ENCODE measurements around the gene MYH14. TPM values are rescaled to one million over a fixed set of nuclear protein-coding genes. Genes with fewer than 3 reads are reported as not detected.

Gene MYH14
- total and polyA plus RNA-seq, 9 of the 15 experiments (the other 6 are each of a cell fraction or from before 2014, with no cell fraction given), result 0.04 to 0.86 (median 0.19) TPM; not detected in 2

GRCh38 chr19:50276370-50277063, 73.1 kb downstream of the MYH14 start:
- Histone ChIP-seq H3K27ac (ENCODE audit: extremely low read depth, low read depth, low read length) (no peak overlapping the region), H3K79me2 (ENCODE audit: control insufficient read depth, insufficient read depth, low read length) (no peaks in the 10 kb centered on the region), H3K36me3 (ENCODE audit: control insufficient read depth, insufficient read depth, low read length) (no peaks in the 10 kb centered on the region), H4K20me1 (replicated peaks; ENCODE audit: control insufficient read depth, insufficient read depth, low read length) (no peaks in the 10 kb centered on the region), H3K9ac (ENCODE audit: insufficient read depth in 1 of 2, low read depth in 2 of 2, low read length in 2 of 2) (no peak overlapping the region), H3K27me3 (ENCODE audit: control insufficient read depth in 2 of 2, insufficient read depth in 2 of 2, low read length in 2 of 2) (peaks cover 8 to 36% of the 10 kb centered on the region in 2 experiments; a peak in 4 of 5 replicates), H3K4me1 (replicated peaks in 1 of 2; ENCODE audit: control insufficient read depth in 2 of 2, insufficient read depth in 2 of 2, low read length in 2 of 2) (peaks cover 0 to 26% of the 10 kb centered on the region in 2 experiments; a peak in 2 of 5 replicates), H2AFZ (ENCODE audit: low read depth, low read length) (no peak overlapping the region), H3K4me3 (no peak overlapping the region), H3K9me3 (replicated peaks; ENCODE audit: control insufficient read depth, insufficient read depth, low read depth, low read length) (no peaks in the 10 kb centered on the region), H3K4me2 (ENCODE audit: insufficient read depth, low read length) (no peak overlapping the region), H3K9me1 (ENCODE audit: control insufficient read depth, insufficient read depth, low read length) (peaks cover 2% of the 10 kb centered on the region)
- peak in 2 of 4 experiments; percentile 24 to 30 for DNase-seq (ENCODE audit: extremely low read depth in 1 of 4, low spot score in 3 of 4)
- peak; percentile 80 for ATAC-seq
- no TSS peak for BruUV-seq (replicated peaks)
- in situ Hi-C loops (cut with MboI), result no loop called here
- intact Hi-C loops (cut with micrococcal nuclease), result no loop called here
- WGBS (ENCODE audit: insufficient coverage, low coverage, missing lambda C conversion rate), result 19% methylated on average over 10 of the region's 15 CpGs
- FAIRE-seq, result no peak
- CTCF ChIA-PET (ENCODE audit: low intra/inter-chr PET ratio), result no interaction called here
- no peak for TF ChIP-seq DPF2 (IDR thresholded peaks at IDR 0.05)
- TF ChIP-seq BHLHE40 (IDR thresholded peaks at IDR 0.05; ENCODE audit: low read length), result no peak
- TF ChIP-seq, protein P1, sequence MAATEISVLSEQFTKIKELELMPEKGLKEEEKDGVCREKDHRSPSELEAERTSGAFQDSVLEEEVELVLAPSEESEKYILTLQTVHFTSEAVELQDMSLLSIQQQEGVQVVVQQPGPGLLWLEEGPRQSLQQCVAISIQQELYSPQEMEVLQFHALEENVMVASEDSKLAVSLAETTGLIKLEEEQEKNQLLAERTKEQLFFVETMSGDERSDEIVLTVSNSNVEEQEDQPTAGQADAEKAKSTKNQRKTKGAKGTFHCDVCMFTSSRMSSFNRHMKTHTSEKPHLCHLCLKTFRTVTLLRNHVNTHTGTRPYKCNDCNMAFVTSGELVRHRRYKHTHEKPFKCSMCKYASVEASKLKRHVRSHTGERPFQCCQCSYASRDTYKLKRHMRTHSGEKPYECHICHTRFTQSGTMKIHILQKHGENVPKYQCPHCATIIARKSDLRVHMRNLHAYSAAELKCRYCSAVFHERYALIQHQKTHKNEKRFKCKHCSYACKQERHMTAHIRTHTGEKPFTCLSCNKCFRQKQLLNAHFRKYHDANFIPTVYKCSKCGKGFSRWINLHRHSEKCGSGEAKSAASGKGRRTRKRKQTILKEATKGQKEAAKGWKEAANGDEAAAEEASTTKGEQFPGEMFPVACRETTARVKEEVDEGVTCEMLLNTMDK (IDR thresholded peaks at IDR 0.05; ENCODE audit: borderline replicate concordance, insufficient read depth, low read depth, low read length, poor library complexity, severe bottlenecking), result peak; percentile 15
- no peak for TF ChIP-seq HMBOX1 (IDR thresholded peaks at IDR 0.05)
- TF ChIP-seq, protein P2, sequence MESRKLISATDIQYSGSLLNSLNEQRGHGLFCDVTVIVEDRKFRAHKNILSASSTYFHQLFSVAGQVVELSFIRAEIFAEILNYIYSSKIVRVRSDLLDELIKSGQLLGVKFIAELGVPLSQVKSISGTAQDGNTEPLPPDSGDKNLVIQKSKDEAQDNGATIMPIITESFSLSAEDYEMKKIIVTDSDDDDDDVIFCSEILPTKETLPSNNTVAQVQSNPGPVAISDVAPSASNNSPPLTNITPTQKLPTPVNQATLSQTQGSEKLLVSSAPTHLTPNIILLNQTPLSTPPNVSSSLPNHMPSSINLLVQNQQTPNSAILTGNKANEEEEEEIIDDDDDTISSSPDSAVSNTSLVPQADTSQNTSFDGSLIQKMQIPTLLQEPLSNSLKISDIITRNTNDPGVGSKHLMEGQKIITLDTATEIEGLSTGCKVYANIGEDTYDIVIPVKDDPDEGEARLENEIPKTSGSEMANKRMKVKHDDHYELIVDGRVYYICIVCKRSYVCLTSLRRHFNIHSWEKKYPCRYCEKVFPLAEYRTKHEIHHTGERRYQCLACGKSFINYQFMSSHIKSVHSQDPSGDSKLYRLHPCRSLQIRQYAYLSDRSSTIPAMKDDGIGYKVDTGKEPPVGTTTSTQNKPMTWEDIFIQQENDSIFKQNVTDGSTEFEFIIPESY (CRISPR knock-in tag; IDR thresholded peaks at IDR 0.05), result peak; percentile 75; the same call in 1 of the 2 replicates
- no peak for TF ChIP-seq DNMT1 (IDR thresholded peaks at IDR 0.05)
- TF ChIP-seq, protein P3, sequence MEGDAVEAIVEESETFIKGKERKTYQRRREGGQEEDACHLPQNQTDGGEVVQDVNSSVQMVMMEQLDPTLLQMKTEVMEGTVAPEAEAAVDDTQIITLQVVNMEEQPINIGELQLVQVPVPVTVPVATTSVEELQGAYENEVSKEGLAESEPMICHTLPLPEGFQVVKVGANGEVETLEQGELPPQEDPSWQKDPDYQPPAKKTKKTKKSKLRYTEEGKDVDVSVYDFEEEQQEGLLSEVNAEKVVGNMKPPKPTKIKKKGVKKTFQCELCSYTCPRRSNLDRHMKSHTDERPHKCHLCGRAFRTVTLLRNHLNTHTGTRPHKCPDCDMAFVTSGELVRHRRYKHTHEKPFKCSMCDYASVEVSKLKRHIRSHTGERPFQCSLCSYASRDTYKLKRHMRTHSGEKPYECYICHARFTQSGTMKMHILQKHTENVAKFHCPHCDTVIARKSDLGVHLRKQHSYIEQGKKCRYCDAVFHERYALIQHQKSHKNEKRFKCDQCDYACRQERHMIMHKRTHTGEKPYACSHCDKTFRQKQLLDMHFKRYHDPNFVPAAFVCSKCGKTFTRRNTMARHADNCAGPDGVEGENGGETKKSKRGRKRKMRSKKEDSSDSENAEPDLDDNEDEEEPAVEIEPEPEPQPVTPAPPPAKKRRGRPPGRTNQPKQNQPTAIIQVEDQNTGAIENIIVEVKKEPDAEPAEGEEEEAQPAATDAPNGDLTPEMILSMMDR (IDR thresholded peaks at IDR 0.05 in 2 of 3, conservative IDR thresholded peaks at IDR 0.05 in 1 of 3; ENCODE audit: insufficient read depth in 2 of 3, low read depth in 1 of 3, low read length in 3 of 3), result peak; percentile 17 to 60 (median 39); a peak in 4 of 6 replicates
- POLR2A ChIA-PET, result interaction anchor here (0.7 to 1.5 kb wide), 3 partner anchors 12 to 598 kb away, joined by 3 to 6 read pairs (median 3); no protein-coding TSS in a partner anchor

Data from K562 (cell line).